Upper lobe of right lung (tissue), 1 donor: ENCODE measurements around the gene TEAD2. TPM values are rescaled to one million over a fixed set of nuclear protein-coding genes. Genes with fewer than 3 reads are reported as not detected.

ENCODE experiments used
- ATAC-seq: fragments of 200-7000 bp; cut with Tn5 transposase; one replicate; pipeline ENCODE4 v1.9.1; 2020; ENCODE audit warnings: mild to moderate bottlenecking, moderate library complexity
- DNase-seq: peaks from one replicate; pipeline ENCODE4 v3.0.0-alpha.2; 2020
- H3K27ac ChIP-seq: fragments of 200-600 bp; one replicate; pipeline ENCODE4 v1.8.0; 2022
- H3K27me3 ChIP-seq: fragments of 200-600 bp; one replicate; pipeline ENCODE4 v1.8.0; 2022; ENCODE audit warnings: mild to moderate bottlenecking
- H3K36me3 ChIP-seq: fragments of 200-600 bp; one replicate; pipeline ENCODE4 v1.8.0; 2022
- H3K4me1 ChIP-seq: fragments of 200-600 bp; one replicate; pipeline ENCODE4 v1.8.0; 2022
- H3K4me3 ChIP-seq: fragments of 200-600 bp; one replicate; pipeline ENCODE4 v1.8.0; 2022; ENCODE audit warnings: mild to moderate bottlenecking
- H3K9me3 ChIP-seq: fragments of 200-600 bp; one replicate; pipeline ENCODE4 v1.8.0; 2022
- intact Hi-C: fragments of 100-400 bp; cut with DNase I; formaldehyde crosslinking; loops from one replicate; pipeline ENCODE4 v1.11.0; 2022
- microRNA-seq: library from miRNA; unstranded; fragments of <30 nt; microRNA quantifications from one replicate; pipeline ENCODE4 v1.2.0, GENCODE V29; 2020; ENCODE audit warnings: borderline microRNAs expressed
- total RNA-seq: library from RNA; stranded (reverse); fragmentation: NEBNext Ultra II Directional; extraction: Animal tissue kit (Norgen Biotek cat#: 25700); gene quantifications from one replicate; pipeline ENCODE4 v1.2.1, GENCODE V29; 2021
- TF ChIP-seq, protein P1 (sequence below): fragments of 200-600 bp; IDR thresholded peaks from one replicate; pipeline ENCODE4 v1.8.0; 2022; ENCODE audit warnings: antibody characterized with exemption
- donor health status: DM: no; HTN: yes; CAD: no; lungs with severe emphysema.

The TEAD2 gene
- total RNA-seq, 1 donor from 2014 or later, result 36.4 TPM

DNA sequence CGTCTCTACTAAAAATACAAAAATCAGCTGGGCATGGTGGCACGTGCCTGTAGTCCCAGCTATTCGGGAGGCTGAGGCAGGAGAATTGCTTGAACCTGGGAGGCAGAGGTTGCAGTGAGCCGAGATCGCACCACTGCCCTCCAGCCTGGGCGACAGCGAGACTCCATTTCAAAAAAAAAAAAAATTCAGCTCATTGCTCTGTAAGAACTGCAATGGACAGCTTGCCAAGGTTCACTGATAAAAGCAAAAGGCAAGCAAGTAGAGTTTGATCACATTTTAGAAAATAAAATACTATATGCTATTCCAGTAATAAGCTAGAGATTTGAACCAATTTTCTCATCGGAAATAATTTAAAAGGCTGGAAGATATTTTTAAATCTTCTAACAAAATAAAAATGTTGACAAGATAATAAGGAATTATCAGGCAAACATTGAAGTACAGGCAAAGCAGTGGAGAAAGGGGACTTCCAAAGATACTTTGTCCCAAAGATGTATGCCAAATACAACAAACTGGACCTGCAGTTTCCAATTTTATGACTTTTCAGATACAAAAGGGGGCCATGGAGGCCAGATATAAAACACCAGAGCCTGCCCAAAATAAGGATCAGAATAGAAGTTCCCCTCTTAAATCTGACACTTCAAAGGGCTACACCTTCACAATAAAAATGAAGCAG, 66.9 kb downstream of the TEAD2 start:
- ATAC-seq (no peak), DNase-seq (no peak)
- H3K36me3 ChIP-seq, result no peaks in the 10 kb centered on the region
- TF ChIP-seq, protein P1, sequence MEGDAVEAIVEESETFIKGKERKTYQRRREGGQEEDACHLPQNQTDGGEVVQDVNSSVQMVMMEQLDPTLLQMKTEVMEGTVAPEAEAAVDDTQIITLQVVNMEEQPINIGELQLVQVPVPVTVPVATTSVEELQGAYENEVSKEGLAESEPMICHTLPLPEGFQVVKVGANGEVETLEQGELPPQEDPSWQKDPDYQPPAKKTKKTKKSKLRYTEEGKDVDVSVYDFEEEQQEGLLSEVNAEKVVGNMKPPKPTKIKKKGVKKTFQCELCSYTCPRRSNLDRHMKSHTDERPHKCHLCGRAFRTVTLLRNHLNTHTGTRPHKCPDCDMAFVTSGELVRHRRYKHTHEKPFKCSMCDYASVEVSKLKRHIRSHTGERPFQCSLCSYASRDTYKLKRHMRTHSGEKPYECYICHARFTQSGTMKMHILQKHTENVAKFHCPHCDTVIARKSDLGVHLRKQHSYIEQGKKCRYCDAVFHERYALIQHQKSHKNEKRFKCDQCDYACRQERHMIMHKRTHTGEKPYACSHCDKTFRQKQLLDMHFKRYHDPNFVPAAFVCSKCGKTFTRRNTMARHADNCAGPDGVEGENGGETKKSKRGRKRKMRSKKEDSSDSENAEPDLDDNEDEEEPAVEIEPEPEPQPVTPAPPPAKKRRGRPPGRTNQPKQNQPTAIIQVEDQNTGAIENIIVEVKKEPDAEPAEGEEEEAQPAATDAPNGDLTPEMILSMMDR, result no peak
- H3K4me1 ChIP-seq, result no peaks in the 10 kb centered on the region
- intact Hi-C loops, result no loop called here
- no peak overlapping the region for H3K4me3 ChIP-seq
- H3K27ac ChIP-seq, result no peak overlapping the region
- no peaks in the 10 kb centered on the region for H3K9me3 ChIP-seq
- H3K27me3 ChIP-seq, result no peaks in the 10 kb centered on the region

DNA sequence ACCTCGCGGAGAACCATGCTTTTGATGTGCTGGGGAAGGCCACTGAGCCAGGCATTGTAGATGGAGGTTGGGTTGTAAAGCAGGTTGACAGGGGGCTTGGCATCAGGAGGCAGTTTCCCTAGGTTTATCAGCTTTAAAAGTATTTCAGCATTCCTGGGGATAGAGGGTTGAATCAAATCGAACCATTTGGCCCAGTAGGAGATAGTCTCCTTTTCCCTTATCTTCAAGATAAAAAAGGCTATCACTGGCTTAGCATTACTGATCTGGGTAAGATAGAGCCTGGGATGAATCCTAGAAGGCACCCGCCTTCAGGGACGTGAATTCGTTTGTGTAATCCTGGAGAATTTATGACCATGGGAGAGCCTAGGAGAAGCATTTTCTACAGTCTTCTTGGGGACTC, 67.8 kb downstream of the TEAD2 start:
- H3K27me3 ChIP-seq, result no peaks in the 10 kb centered on the region
- no peaks in the 10 kb centered on the region for H3K9me3 ChIP-seq
- TF ChIP-seq, protein P1, result no peak
- DNase-seq (no peak), ATAC-seq (no peak)
- H3K36me3 ChIP-seq, result no peaks in the 10 kb centered on the region
- H3K4me1 ChIP-seq, result no peaks in the 10 kb centered on the region
- H3K27ac ChIP-seq, result no peak overlapping the region
- H3K4me3 ChIP-seq, result no peak overlapping the region
- intact Hi-C loops, result no loop called here

Small RNA genes lying within 50 kb of the gene (microRNA-seq; reads per million reads assigned to microRNA genes)
- gene MIR4324, result not detected

Other genes starting within 250 kb of the TEAD2 start
- 12.2 TPM for gene LIN7B, start 248.0 kb downstream of the TEAD2 start, total RNA-seq
- 1.5 TPM for gene C19orf73, start 243.3 kb downstream of the TEAD2 start, total RNA-seq
- gene PPFIA3, start 242.9 kb downstream of the TEAD2 start, total RNA-seq, result 10.7 TPM
- 2.2 TPM for gene HRC, start 207.0 kb downstream of the TEAD2 start, total RNA-seq
- 44.3 TPM for gene TRPM4, start 204.6 kb downstream of the TEAD2 start, total RNA-seq
- 4.5 TPM for gene SLC6A16, start 37.2 kb downstream of the TEAD2 start, total RNA-seq
- 101 TPM for gene CD37, start 27.0 kb downstream of the TEAD2 start, total RNA-seq
- not detected for gene DKKL1, start 1.5 kb upstream of the TEAD2 start, total RNA-seq
- 2.2 TPM for gene KASH5, start 25.8 kb upstream of the TEAD2 start, total RNA-seq
- gene PTH2, start 61.0 kb upstream of the TEAD2 start, total RNA-seq, result not detected
- gene GFY, start 63.0 kb upstream of the TEAD2 start, total RNA-seq, result not detected
- gene SLC17A7, start 79.1 kb upstream of the TEAD2 start, total RNA-seq, result 0.69 TPM
- 64.2 TPM for gene PIH1D1, start 89.4 kb upstream of the TEAD2 start, total RNA-seq
- gene ALDH16A1, start 90.8 kb upstream of the TEAD2 start, total RNA-seq, result 32.3 TPM
- 12.1 TPM for gene FLT3LG, start 111.8 kb upstream of the TEAD2 start, total RNA-seq
- gene RPL13A, start 125.2 kb upstream of the TEAD2 start, total RNA-seq, result 1,829 TPM
- 1,616 TPM for gene RPS11, start 134.0 kb upstream of the TEAD2 start, total RNA-seq
- gene FCGRT, start 150.2 kb upstream of the TEAD2 start, total RNA-seq, result 320 TPM
- 22.1 TPM for gene RCN3, start 165.6 kb upstream of the TEAD2 start, total RNA-seq
- gene NOSIP, start 218.1 kb upstream of the TEAD2 start, total RNA-seq, result 48.7 TPM
- gene PRRG2, start 218.9 kb upstream of the TEAD2 start, total RNA-seq, result 10.1 TPM
- 30.9 TPM for gene PRR12, start 228.8 kb upstream of the TEAD2 start, total RNA-seq